Stimulated activated CD4-positive, alpha-beta T cell treated with anti-CD3 and anti-CD28 coated beads, Interleukin-4, amount 100 ng/mL, for 24 hours (primary cell): ENCODE data around the gene EVA1B.
A peak's percentile ranks its signal among the peaks of the same experiment; 100 is the strongest.

Source experiments
- DNase-seq: peaks from one replicate; pipeline ENCODE4 v3.0.0-alpha.2; 2020

EVA1B gene

DNA sequence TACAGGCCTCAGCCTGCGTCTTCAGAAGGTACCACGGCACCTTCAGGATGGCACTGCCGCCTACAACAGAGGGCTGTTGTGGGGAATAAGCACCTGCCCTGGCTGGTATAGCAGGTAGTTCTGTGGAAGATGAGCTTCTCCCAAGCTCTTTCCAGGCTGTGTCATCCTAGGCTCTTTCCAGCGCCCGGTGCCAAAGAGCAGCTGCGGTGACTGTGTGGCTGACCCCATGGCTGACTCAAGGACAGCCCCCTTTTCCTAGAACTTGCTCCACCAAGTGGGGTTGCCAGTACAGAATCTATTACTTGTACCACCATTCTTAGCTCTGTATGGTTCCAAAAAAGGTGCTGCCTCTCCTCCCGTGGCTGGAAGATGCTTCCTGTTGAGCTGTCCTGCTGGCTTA, 21.9 kb upstream of the EVA1B start:
- DNase-seq, result no peak

DNA sequence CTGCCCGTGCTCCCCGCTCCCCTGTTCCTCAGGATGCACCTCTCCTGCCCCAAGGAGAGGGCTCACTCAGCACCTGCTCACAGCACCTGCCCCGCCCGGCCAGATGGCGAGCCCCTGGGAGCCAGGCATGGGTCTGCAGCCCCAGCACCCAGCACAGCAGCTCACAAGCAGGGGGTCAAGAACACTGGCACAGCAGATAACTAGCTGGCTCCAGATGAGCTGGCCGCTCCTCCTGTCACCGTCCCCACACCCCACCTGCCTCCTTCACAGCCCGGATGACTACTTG, 20.9 kb upstream of the EVA1B start:
- no peak for DNase-seq

DNA sequence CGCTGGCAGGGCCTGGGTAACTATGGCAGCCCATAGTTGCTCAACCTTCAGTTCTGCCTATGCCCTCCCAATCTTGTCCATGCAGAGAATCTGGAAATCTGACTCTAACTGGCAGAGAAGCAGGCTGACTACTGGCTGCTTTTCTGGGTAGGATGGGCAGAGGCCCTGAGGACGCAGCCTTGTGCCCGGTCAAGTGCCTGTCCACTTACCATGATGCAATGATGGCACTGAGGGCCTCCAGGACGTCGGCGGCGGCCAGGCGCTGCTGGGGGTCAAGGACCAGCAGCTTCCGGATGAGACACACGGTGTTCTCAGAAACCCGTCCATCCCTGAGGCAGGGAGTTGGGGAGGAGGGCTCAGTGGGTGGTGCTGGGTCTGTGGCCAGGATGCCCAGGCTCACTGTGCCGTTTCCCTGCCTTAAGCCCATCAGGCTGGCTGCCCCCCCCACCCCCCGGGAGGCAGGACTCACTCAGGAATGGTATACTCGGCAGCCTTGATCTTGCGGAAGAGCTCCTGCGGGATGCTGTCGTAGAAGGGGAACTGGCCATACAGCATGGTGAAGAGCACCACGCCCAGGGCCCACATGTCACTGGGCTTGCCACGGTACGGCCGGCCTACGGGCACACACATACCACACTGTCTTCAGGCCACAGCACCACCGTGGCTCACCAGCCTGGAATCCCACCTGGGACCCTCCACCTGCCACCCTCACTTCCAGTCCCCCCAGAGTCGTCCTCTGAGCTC, 20.4 kb upstream of the EVA1B start:
- DNase-seq, result no peak

DNA sequence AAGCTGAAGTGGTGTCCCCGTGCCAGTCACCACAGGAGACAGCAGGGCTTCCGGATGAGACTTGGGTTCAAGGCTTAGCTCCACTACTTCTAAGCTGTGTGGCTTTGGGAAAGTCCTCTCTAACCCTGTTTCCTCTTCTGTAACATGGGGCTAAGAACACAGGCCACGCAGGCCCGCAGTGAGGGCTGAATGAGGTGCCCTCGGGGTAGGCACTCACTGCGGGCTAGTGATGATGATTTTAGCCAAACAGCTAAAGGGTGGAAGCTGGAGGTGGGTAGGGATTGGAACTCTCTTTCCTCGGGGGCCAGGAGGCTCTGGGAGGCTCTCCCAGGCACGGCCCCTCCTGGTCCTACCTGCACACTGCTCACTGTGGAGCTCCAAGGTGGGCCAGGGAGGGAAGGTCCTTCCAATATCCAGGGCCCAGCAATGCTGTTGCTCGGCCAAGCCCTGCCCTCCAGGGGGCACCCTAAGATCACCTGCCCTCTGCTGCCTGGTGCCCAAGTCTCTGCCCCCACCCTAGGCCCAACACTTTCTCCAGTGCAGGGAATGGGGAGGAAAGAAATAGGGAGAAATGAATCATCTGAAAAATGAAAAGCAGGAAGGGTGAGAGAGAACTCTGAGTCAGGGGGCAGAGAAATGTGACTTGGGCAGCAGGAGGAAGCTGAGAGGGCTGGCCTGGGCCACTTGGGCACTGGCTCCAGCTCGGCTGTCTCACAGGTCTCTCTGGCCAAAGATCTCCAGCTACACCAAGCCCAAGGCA, 19.2 kb upstream of the EVA1B start:
- DNase-seq, result peak; percentile 56

DNA sequence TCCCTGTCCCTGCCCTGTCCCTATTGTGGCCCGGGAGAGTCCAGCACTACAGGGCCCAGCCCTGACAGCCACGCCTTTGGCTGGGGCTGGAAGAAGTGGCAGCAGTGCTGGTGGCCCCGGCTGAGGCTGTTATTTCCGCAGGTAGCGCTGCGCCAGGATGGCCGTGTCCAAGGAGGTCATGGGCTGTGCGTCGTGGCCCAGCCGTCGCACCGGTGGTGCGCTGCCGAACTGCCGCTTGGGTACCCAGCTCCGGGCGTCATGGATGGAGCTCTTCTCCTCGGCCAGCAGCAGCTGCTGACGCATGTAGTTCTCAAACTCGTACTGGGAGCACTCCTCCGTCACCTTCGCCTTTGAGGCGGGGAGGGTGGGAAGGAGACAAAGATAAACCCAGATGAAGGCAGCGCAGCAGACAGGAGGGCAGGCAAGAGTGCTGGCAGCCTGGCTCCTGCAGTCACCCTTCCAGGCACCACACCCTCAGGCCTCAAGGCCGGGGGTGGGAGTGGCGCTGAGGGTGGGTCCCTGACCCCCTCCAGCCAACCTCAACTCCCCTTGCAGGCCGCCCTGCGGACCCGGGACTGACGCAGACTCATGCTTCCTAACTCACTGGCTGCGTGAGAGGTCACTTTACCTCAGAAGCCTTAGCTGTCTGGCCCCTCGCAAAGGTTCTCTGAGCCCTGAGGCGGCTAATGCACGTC, 18.3 kb upstream of the EVA1B start:
- DNase-seq, result no peak

DNA sequence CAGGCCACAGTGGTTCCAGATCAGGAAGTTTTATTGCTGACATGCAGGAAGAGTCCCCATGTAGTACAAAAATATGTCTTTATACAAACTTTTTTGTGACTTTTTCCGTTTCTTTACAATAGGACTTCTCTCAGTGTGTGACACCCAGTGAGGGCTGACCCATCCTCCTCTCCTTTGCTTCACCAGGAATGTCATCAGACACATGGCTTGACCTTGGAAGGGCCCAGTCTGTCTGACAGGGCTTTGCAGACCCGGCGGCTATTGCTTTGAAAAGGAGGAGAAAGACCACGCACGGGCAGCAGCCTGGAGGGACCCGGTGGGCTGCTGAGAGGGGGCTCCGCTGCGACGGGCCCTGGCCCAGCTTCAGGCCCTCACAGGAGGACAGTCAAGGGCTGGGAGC, 16.2 kb upstream of the EVA1B start:
- no peak for DNase-seq

DNA sequence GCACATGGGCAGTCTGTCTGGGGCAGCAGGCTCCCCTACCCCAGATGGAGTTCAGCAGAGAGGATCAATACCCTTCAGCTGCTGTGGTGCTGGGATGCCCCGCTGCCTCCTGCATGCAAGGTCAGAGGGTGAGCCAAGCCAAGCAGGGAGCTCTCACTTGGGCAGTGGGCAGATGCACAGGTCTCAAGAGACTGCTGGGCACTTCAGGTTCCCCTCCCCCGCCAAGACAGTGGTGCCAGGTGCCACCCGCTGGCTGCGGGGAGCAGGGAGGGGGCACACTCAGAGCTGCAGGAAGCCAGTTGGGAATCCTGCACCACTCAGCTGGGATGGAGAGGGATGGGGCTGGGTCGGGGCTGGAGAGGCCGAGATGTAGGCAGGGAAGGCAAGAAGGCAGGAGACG, 15.8 kb upstream of the EVA1B start:
- no peak for DNase-seq

DNA sequence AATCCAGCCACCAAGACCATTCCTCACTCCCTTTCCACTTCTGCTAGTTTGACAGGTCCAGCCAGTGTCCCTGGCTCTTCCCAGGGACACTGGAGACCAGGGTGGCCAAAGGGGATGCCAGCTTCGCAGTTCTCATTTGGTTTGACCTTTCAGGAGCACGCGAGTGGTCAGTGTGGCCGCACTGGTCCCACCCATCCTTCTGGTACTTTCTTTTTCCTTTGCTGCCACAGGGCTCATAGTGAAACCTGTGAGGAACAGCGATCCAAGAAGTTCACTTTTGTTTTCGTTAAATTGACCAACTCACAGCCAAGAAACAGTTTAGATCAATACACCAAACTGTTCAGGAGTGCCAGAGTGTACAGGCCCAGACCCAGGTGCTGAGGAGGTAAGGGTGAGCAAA, 14.4 kb upstream of the EVA1B start:
- no peak for DNase-seq

DNA sequence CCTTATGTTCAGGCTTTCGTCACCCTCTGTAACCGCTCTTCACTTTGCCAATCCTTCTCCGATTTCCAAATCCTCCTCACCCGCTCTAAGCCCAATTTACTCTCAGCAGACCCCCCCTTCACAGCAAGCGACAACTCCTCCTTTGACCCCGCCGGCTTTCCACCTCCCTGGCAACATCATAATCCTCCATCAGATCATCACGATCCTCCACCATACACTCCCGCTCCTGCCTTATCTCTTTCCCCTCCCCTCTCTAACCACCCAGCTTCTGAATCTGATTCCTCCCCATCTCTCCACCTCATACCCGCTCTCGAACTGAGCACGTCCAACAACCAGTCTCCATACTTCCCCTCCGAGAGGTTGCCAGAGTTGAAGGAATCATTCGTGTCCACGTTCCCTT, 7.5 kb upstream of the EVA1B start:
- DNase-seq, result no peak

DNA sequence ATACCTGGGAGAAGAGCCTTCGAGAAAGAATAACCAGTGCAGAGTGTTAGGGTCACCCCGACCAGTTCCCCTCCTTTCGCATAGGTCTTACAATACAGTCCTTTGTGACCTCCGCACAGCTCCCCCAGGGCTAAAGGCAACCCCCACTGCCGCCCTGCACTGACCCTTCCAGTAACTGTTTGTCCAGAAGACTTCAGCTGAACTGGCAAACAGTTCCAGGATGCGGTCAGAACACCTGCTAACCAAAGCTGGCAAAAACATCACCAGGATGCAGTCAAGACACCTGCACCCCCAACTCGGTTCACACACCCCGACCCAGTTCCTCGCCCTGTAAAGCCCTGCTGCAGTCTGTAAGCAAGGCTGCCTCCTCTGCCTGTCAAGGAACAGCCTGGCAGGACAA, 6.4 kb upstream of the EVA1B start:
- no peak for DNase-seq

DNA sequence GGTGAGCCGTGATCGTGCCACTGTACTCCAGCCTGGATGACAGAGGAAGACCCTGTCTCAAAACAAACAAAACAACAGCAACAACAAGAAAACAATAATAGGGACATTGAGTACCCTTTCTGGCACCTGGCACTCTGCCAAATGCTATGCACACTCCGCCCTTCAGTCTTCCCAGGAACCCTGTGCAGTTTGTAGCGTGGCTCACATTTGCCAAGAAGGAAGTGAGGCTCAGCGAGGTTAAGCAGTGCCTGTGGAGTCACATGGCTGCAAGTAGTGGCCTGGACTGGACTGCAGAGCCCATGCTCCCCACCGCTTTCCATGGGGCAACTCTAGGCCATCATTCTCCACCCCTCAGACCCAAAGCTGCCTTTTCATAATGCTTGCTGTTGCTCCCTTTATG, 5.3 kb upstream of the EVA1B start:
- DNase-seq, result no peak

DNA sequence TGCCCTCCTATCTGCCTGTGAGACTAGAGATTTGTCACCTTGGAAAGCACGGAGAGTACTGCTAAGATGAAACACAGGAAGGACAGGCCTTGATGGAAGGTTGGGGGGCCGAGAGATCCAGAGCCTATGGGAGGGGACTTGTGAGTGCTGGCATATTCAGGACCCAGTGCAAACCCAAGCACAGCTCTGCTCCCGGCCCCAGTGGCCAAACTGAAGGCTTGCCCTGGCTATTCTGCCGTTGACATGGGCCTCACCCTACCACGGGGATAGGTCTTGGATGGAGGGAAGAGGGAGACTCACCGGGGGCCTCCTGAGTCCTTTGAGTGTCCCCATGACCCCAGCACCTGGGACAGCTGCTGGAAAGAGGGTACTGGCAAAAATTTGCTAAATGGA, 4.6 kb upstream of the EVA1B start:
- DNase-seq, result no peak

DNA sequence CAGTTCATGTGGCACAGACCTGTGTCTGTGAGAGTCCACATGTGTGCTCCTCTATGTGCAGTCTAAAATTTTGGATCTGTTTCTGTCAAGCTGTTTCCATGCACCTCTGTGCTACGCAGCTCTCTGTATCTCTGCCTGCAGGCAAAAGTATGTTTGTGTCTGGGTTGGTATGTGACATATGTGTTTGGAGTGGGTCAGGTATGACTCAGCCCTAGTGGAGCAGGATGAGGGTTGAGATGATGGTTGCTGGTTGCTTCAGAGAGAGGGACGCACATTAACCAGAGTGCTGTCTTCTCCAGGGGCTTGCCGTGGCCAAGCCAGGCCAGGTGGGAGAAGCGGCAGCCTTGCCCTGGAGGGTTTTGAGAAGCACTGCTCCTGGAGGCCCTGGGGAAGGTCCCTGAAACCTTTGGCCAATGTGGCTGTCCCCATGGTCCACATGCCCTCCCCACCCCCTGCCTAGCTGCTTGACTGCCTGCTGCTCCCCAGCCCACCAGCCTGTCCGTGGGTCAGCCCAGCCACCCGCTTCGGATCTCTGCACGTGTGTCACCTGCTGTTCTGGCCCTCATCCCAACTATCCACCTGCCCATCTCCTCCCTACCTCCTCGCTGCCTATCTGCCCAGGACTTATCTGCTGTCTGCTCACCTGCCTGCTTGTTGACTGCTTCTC, 4.1 kb upstream of the EVA1B start:
- no peak for DNase-seq

DNA sequence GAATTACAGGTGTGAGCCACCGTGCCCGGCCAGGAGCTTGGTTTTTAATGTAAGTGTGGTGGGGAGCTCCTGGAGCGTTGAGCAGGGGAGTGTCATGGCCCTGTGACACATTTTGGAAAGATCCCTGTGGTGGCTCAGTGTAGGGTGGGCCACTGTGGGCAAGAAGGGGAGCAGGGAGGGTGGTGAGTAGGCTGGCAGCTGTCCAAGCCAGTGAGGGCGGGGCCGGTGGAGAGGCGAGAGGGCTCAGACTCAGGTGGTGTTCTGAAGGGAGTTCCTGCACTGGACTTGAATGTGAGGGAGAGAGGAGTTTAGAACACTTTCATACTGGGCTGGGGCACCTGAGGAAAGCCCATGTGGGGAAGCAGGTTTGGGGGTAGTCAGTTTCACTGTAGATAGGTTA, 3.1 kb upstream of the EVA1B start:
- DNase-seq, result no peak

DNA sequence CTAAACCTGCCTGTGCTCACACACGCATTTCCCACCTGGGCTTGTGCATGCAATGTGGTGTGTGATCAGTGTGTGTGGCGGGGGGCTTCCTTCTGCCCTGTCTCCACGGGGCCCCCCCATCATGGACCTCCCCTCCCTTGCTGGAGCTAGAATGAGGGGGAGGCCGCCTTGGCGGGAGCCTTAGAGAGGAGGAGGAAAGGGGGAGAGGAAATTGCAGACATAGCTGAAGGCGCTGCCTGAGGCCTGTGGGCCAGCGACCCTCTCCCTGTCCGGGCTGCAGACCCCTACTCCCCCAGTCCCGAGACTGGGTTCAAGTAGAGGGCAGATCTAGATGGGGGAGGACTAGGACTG, 883 bp upstream of the EVA1B start:
- DNase-seq, result no peak

DNA sequence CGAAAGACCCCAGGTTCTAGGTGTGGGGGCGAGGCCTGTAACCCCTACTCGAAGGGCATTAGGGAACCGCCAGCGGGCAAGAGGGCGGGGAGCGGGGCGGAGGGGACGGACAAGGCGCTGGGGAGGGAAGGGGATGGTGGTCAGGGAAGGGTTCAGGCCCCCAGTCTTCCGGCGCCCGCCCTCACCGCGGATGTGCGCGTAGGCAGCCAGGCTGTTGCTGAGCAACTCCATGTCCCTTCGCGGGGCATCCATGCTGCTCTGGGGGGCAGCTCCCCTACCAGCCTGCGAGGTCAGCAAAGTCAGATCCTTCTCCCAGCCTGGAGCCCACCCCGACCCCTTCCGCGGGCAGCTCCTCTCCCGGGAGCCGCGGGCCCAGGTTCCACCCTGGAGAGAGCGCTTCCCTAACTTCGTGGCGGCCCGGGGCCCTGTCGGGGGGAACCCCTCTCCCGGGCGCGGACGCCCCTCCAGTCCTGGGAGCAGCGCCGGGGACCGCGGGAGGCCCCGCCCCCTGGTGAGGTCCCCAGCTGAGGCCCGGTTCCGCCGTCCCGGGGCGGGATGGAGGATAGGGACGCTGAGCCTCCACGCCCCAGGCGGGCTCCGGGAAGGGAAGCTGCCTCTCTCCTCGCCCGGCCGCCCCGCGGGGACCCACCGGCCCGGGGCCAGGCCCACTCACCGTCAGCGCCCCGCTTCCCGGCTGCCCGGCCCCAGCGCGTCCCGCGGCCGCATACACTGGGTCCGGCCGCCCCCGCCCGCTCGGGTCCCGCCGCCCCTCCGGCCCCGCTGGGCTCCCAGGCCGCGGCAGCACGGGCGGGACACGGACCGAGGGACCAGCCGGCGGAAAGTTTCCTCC, 434 bp downstream of the EVA1B start:
- DNase-seq, result peak; percentile 25

DNA sequence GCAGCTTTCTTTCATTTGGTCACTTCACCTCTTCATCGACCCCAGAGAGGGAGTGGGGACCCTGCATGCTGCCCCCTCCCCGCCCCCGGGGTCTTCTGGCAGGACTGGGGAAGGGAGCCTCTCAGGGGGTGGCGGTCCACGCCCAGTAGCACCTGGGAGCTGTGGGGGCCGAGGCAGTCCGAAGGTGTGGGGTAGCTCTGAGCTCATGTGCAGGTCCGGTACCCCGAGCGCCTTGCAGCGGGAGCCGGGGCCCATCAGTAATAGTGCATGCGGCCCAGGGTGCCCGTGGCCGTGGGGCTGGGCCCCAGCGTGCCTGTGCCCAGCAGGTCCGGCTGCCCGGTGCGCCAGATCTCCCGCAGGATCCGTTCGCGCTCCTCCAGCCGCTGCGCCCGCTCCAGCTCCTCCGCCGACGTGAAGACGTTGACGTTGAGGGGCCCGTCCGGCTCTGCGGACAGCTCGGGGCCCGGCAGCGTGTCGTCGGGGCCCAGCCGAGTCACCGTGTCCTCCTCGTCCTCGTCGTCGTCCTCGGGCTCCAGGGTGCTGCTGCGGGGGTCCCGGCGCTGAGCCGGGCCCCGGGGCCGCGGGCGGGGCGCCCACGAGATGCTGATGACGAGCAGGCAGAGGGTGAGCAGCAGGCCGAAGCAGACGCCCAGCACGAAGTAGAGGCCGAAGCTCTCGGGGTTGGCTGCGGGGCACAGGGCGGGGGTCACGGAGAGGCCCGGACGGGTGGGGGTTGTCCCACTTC, 1.2 kb downstream of the EVA1B start:
- DNase-seq, result no peak

DNA sequence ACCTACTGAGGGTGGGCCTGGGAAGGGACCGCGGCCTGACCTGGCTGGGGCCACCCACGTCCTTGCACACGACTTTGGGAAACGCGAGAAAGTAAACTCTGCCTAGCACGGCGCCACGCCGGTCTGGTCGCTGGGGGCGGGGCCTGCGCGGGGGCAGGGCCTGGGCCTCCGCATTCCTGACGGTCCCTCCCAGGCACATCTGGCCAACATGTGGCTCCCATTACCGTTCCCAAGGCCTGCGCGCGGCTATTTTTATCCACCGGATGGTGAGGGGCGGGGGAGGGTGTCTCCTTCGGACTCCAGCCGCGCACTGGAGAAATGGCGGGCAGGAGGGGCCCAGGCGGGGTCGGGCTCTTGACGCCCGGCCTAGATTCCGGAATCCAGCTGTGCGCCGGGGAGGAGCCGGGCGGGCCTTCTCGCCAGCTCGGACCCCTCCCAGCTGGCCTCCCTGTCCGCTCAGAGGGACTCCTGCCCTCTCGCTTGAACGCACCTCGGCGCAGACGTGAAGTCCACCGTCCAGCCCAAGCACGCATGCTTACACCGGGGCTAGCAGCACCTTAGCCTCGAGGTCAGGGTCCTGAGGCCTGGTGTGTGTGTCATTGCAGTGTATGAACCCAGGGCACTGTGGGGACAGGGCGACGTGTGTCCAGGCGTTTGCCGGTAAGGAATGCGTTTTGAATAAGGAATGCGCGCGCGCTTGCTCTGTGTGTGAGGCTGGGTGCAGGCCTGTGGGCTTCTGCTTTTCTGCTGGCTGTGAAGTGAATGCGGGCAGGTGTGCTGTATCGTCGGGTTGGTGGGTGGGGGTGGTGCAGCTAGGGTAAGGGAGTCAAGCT, 2.1 kb downstream of the EVA1B start:
- DNase-seq, result peak; percentile 37

DNA sequence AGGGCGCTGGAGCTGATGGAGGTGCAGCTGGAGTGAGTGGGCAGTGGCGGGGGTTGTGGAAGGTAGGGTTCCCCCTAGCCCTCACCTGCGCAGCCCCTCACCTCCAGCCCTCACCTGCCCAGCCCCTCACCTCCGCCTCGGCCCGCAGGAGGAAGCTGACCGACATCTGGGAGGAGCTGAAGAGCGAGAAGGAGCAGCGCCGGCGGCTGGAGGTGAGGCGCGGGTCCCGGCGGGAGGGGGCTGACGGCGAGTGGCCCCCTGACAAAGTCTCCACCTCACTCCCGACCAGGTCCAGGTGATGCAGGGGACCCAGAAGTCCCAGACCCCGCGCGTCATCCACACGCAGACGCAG, 2.7 kb downstream of the EVA1B start:
- DNase-seq, result no peak

DNA sequence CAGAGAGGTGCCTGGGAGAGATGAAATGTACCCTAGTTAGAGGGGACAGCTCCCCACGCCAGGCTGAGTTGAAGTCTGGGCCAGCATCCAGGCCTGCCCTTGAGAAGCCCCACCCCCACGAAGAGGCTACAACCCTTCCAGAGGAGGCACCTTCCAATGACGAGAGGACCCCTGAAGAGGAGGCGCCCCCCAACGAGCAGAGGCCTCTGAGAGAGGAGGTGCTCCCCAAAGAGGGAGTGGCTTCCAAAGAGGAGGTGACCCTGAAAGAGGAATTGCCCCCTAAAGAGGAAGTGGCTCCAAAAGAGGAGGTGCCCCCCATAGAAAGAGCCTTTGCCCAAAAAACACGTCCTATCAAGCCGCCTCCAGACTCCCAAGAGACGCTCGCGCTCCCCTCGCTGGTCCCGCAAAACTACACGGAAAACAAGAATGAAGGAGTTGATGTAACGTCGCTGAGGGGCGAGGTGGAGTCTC, 3.1 kb downstream of the EVA1B start:
- no peak for DNase-seq

DNA sequence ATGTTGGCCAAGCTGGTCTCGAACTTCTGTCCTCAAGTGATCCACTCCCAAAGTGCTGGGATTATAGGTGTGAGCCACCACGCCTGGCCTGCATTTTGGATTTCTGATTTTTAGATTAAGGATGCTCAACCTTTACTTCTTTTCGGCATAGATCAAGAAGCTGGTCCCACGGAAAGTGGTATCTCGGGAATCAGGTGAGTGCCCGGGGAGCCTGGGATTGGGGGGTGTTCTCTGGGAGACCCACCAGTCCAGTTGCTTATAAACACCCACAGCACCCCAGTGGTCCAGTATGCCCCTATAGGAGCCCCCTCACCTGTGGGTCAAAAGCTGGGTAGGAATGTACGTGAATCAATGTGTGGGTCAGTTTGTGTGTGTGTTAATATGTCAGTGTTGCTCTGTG, 14.0 kb downstream of the EVA1B start:
- no peak for DNase-seq
